H9 (cell line): ENCODE measurements around the gene C3. TPM values are rescaled to one million over a fixed set of nuclear protein-coding genes. Genes with fewer than 3 reads are reported as not detected.

Experiments used
- DNase-seq: peaks from one replicate; pipeline ENCODE4 v3.0.0-alpha.2; 2017
- H2AFZ ChIP-seq: one replicate; pipeline ENCODE4 v1.6.1; 2013; ENCODE audit warnings: mild to moderate bottlenecking, low read length, control low read depth, moderate library complexity
- H2AK5ac ChIP-seq: 2 replicates; pipeline ENCODE4 v1.6.1; 2013; ENCODE audit warnings: low read length, control low read depth, mixed read lengths; ENCODE audit not compliant: insufficient read length
- H2BK120ac ChIP-seq: one replicate; pipeline ENCODE4 v1.6.1; 2013; ENCODE audit warnings: low read depth, mild to moderate bottlenecking, low read length, control low read depth, inconsistent platforms; ENCODE audit not compliant: poor library complexity, severe bottlenecking
- H2BK12ac ChIP-seq: 2 replicates; pipeline ENCODE4 v1.6.1; 2013; ENCODE audit warnings: low read length, control low read depth, mixed read lengths, low read depth; ENCODE audit not compliant: insufficient read length
- H2BK15ac ChIP-seq: 2 replicates; pipeline ENCODE4 v1.6.1; 2013; ENCODE audit warnings: low read depth, low read length, control low read depth
- H2BK20ac ChIP-seq: one replicate; pipeline ENCODE4 v1.6.1; 2013; ENCODE audit warnings: low read depth, mild to moderate bottlenecking, low read length, control low read depth, inconsistent platforms; ENCODE audit not compliant: poor library complexity, severe bottlenecking
- H2BK5ac ChIP-seq: 2 replicates; pipeline ENCODE4 v1.6.1; 2013; ENCODE audit warnings: low read length, control low read depth, mixed read lengths; ENCODE audit not compliant: insufficient read length
- H3K14ac ChIP-seq: 2 replicates; pipeline ENCODE4 v1.6.1; 2013; ENCODE audit warnings: low read length, control low read depth; ENCODE audit not compliant: insufficient read depth
- H3K18ac ChIP-seq: 2 replicates; pipeline ENCODE4 v1.6.1; 2013; ENCODE audit warnings: low read depth, mild to moderate bottlenecking, mixed read lengths, low read length, control low read depth; ENCODE audit not compliant: insufficient read length
- H3K23ac ChIP-seq: 2 replicates; pipeline ENCODE4 v1.6.1; 2013; ENCODE audit warnings: low read length, control low read depth, mixed read lengths, low read depth; ENCODE audit not compliant: insufficient read length
- H3K23me2 ChIP-seq: 2 replicates; pipeline ENCODE4 v1.6.1; 2013; ENCODE audit warnings: low read depth, mild to moderate bottlenecking, mixed read lengths, low read length, control low read depth; ENCODE audit not compliant: insufficient read length, poor library complexity, severe bottlenecking
- H3K27ac ChIP-seq: 2 replicates; pipeline ENCODE4 v1.5.1; 2013; ENCODE audit warnings: low read length, control low read depth, mixed read lengths, low read depth; ENCODE audit not compliant: insufficient read length
- H3K27me3 ChIP-seq: 2 replicates; pipeline ENCODE4 v1.6.1; 2013; ENCODE audit warnings: low read length, control low read depth, inconsistent platforms; ENCODE audit not compliant: insufficient read depth
- H3K4ac ChIP-seq: 2 replicates; pipeline ENCODE4 v1.6.1; 2013; ENCODE audit warnings: low read depth, mild to moderate bottlenecking, control low read depth, inconsistent platforms, low read length, moderate library complexity
- H3K4me1 ChIP-seq: 2 replicates; pipeline ENCODE4 v1.6.1; 2013; ENCODE audit warnings: low read length, control low read depth, inconsistent platforms; ENCODE audit not compliant: insufficient read depth
- H3K4me2 ChIP-seq: 2 replicates; pipeline ENCODE4 v1.6.1; 2013; ENCODE audit warnings: low read length, control low read depth, mixed read lengths; ENCODE audit not compliant: insufficient read length, insufficient read depth
- H3K56ac ChIP-seq: 2 replicates; pipeline ENCODE4 v1.6.1; 2013; ENCODE audit warnings: low read depth, mild to moderate bottlenecking, mixed read lengths, low read length, control low read depth; ENCODE audit not compliant: insufficient read length
- H3K79me1 ChIP-seq: 2 replicates; pipeline ENCODE4 v1.6.1; 2013; ENCODE audit warnings: low read depth, mild to moderate bottlenecking, moderate library complexity, low read length, control low read depth, inconsistent platforms; ENCODE audit not compliant: insufficient read depth, poor library complexity, severe bottlenecking
- H3K79me2 ChIP-seq: 2 replicates; pipeline ENCODE4 v1.6.1; 2013; ENCODE audit warnings: low read length, control low read depth, inconsistent platforms; ENCODE audit not compliant: insufficient read depth
- H3K9ac ChIP-seq: 2 replicates; pipeline ENCODE4 v1.6.1; 2013; ENCODE audit warnings: low read length, control low read depth, mixed read lengths; ENCODE audit not compliant: insufficient read length; ENCODE audit errors: extremely low read depth
- H3K9me3 ChIP-seq: one replicate; pipeline ENCODE4 v1.6.1; 2013; ENCODE audit warnings: low read depth, low read length, inconsistent platforms; ENCODE audit not compliant: control insufficient read depth
- H3T11ph ChIP-seq: one replicate; pipeline ENCODE4 v1.6.1; 2013; ENCODE audit warnings: mild to moderate bottlenecking, low read length, control low read depth, inconsistent platforms
- H4K20me1 ChIP-seq: one replicate; pipeline ENCODE4 v1.6.1; 2013; ENCODE audit not compliant: control insufficient read depth, insufficient read length, insufficient read depth
- H4K5ac ChIP-seq: 2 replicates; pipeline ENCODE4 v1.6.1; 2013; ENCODE audit warnings: low read depth, mild to moderate bottlenecking, mixed read lengths, low read length, control low read depth; ENCODE audit not compliant: insufficient read length
- H4K8ac ChIP-seq: replicated peaks from 2 replicates; pipeline ENCODE4 v1.6.1; 2013; ENCODE audit warnings: low read length, control low read depth, mixed read lengths, low read depth; ENCODE audit not compliant: insufficient read length
- H4K91ac ChIP-seq: 2 replicates; pipeline ENCODE4 v1.6.1; 2013; ENCODE audit warnings: low read depth, mild to moderate bottlenecking, moderate library complexity, mixed read lengths, low read length, control low read depth; ENCODE audit not compliant: insufficient read length
- H3K27ac Mint-ChIP-seq, 3 experiments: 2 replicates in 2 of 3; 3 replicates in 1 of 3; pipeline ENCODE4 v1.8.0; 2020 to 2021; ENCODE audit warnings: mixed read lengths in 3 of 3, mild to moderate bottlenecking in 1 of 3, moderate library complexity in 1 of 3
- H3K27me3 Mint-ChIP-seq: 2 replicates; pipeline ENCODE4 v1.8.0; 2021; ENCODE audit warnings: low read depth, mild to moderate bottlenecking, moderate library complexity, mixed read lengths
- H3K36me3 Mint-ChIP-seq, 3 experiments: 2 replicates in 2 of 3; 3 replicates in 1 of 3; pipeline ENCODE4 v1.8.0; 2020 to 2021; ENCODE audit warnings: low read depth in 3 of 3, mixed read lengths in 3 of 3; ENCODE audit not compliant: insufficient read depth in 1 of 3
- H3K4me1 Mint-ChIP-seq, 2 experiments: 2 replicates each; pipeline ENCODE4 v1.8.0; 2020; ENCODE audit warnings: mixed read lengths in 2 of 2
- H3K4me3 Mint-ChIP-seq, 2 experiments: 2 replicates in 1 of 2; 3 replicates in 1 of 2; pipeline ENCODE4 v1.8.0; 2020 to 2021; ENCODE audit warnings: mild to moderate bottlenecking in 2 of 2, mixed read lengths in 2 of 2, moderate library complexity in 1 of 2
- H3K9me3 Mint-ChIP-seq, 2 experiments: 2 replicates in 1 of 2; 3 replicates in 1 of 2; pipeline ENCODE4 v1.8.0; 2020; ENCODE audit warnings: mild to moderate bottlenecking in 2 of 2, mixed read lengths in 2 of 2, moderate library complexity in 1 of 2
- CTCF ChIP-seq: fragments of 200-600 bp; sonication (generic); conservative IDR thresholded peaks from 3 replicates; pipeline ENCODE4 v1.8.0; 2021; ENCODE audit warnings: antibody characterized with exemption, mild to moderate bottlenecking
- WGBS: extraction: QIAGEN DNeasy Blood & Tissue Kit; methylation state at CpG from one replicate; pipeline ENCODE4 v1.1.7; 2013; ENCODE audit warnings: missing lambda C conversion rate, low lambda C conversion rate, mixed read lengths; ENCODE audit not compliant: insufficient read length; ENCODE audit errors: extremely low coverage; 5-methylcytosine and 5-hydroxymethylcytosine counted together
- total RNA-seq: library from RNA; stranded (reverse); gene quantifications from 2 replicates; pipeline ENCODE4 v1.2.1, GENCODE V29; 2021

The C3 gene
- total RNA-seq, 1 experiment from 2014 or later = 5.9 TPM

GRCh38 chr19:6697291-6697690 is 23.2 kb downstream of the C3 start:
- Histone ChIP-seq H3K79me2 (no peaks in the 10 kb centered on the region), H3K23ac (no peak overlapping the region), H2BK12ac (no peak overlapping the region), H3K23me2 (no peaks in the 10 kb centered on the region), H4K20me1 (no peaks in the 10 kb centered on the region), H4K8ac (no peak overlapping the region), H3K4me1 (no peaks in the 10 kb centered on the region), H4K5ac (no peak overlapping the region), H3K27me3 (no peaks in the 10 kb centered on the region), H3K9me3 (no peaks in the 10 kb centered on the region), H3K9ac (no peak overlapping the region), H3K56ac (no peak overlapping the region), H3K4ac (no peak overlapping the region), H2BK120ac (no peak overlapping the region), H3T11ph (no peak overlapping the region), H3K4me2 (no peak overlapping the region), H3K14ac (no peak overlapping the region), H2BK20ac (no peak overlapping the region), H2AFZ (no peak overlapping the region), H2BK5ac (no peak overlapping the region), H2AK5ac (no peak overlapping the region), H3K18ac (no peak overlapping the region), H3K79me1 (no peaks in the 10 kb centered on the region), H4K91ac (no peak overlapping the region), H3K27ac (no peak overlapping the region), H2BK15ac (no peak overlapping the region)
- no peak for TF ChIP-seq CTCF
- no peaks in the 10 kb centered on the region; a peak in 3 of 7 replicates for H3K36me3 Mint-ChIP-seq
- peaks cover 5 to 52% of the 10 kb centered on the region in 2 experiments; a peak in 3 of 5 replicates for H3K9me3 Mint-ChIP-seq
- DNase-seq = no peak
- H3K4me1 Mint-ChIP-seq = no peaks in the 10 kb centered on the region; a peak in 1 of 4 replicates
- H3K27ac Mint-ChIP-seq = no peak overlapping the region
- no peak overlapping the region for H3K4me3 Mint-ChIP-seq
- no CpG with 5 or more reads among the region's 13 CpGs for WGBS
- no peaks in the 10 kb centered on the region; the same call in 1 of the 2 replicates for H3K27me3 Mint-ChIP-seq
